ENCODE measurements around the gene SLC25A18.
A peak's percentile ranks its signal among the peaks of the same experiment; 100 is the strongest.

The SLC25A18 gene

GRCh38 chr22:17570851-17571631 lies 7.7 kb downstream of the SLC25A18 start:
- peak; percentile 60 for DNase-seq

GRCh38 chr22:17575151-17575550 lies 11.9 kb downstream of the SLC25A18 start:
- DNase-seq, result no peak

DNA sequence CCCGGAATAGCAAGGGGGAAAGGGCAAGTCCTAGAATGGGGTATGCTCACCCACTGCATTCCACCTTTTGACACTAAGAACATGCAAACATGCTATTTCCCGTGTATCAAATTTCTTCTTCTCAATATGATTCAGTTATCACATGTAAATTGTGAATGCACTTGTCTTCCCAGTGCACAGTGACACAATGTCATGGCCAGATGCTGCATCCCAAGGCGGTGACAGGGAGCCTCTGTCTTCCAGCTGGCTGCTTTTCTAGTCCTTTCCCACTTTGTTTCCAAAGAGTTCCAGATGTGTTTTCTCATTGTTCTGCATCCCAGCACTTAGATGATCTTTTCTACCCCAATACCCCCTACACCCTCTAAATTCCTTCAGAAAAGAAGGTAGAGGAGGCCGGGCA lies 12.4 kb downstream of the SLC25A18 start:
- no peak for DNase-seq

GRCh38 chr22:17576470-17576869 lies 13.2 kb downstream of the SLC25A18 start:
- no peak for DNase-seq

DNA sequence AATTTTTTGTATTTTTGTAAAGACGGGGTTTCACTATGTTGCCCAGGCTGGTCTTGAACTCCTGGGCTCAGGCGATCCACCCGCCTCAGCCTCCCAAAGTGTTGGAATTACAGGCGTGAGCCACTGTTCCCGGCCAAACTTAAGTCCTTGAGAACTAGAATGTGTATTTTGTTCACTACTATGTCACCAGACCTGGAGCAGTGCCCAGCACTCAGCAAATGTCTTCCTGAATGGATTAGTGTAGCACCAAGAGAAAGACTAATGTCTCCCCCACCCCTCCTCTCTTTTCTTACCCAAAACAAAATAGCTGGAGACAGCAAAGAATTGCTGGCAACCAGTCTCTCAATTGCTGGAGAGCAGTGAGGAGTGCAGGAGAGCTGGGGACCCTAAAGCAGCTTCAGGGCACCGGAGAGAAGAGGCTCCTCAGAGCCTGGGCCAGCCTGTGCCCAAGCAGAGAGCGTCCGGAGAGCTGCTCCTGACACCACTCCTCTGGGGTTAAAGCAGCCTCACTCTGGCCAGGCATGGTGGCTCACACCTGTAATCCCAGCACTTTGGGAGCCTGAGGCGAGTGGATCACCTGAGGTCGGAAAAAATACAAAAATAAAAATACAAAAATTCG lies 14.9 kb downstream of the SLC25A18 start:
- DNase-seq, result peak; percentile 13

GRCh38 chr22:17579535-17579981 lies 16.3 kb downstream of the SLC25A18 start:
- no peak for DNase-seq

DNA sequence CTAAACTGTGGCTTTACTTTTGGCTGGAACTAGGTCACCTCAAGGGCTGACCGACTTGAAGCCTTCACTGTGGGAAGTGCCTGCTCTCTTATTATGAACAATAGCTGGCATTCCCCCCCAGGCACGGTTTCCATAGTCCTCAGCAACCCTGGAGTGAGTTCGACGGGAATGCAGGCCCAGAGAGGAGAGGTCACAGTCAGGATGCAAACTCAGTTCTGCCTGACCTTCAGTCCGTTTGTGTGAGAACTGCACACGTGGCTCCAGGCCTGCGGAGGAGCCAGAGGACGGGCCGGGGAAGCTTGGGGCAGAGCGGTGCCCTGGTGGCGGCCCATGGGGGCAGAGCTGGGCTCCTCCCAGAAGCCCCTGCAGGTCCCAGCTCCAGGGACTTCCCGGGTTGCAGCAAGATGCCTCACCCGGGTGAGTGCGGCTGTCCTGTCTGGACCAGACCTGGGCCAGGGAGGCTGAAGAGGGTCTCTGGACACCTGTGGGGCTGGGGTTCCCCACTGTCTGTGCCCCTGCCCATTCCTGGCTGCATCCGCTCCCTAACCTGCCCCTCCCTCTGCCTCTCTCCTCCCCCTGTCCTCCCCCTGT lies 17.2 kb downstream of the SLC25A18 start:
- DNase-seq, result no peak

- no peak for DNase-seq
Measured at GRCh38 chr22:17581056-17581455, 17.8 kb downstream of the SLC25A18 start.

GRCh38 chr22:17581631-17582030 lies 18.3 kb downstream of the SLC25A18 start:
- no peak for DNase-seq

DNA sequence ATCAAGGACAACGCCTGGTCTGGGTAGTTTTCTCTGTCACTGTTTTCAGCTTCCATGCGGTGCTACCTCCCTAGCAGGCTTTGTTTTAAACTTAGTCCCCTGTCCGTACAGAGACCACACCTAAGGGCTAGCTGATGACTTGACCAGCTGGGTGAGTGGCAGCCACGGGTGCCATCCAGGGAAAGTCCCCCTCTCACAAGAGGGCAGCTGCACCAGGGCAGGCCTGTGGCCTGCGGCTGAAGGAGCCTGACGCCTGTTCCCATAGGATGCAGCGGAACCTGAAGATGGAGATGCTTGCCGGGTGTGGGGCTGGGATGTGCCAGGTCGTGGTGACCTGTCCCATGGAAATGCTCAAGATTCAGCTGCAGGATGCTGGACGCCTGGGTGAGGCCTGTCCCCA lies 19.9 kb downstream of the SLC25A18 start:
- no peak for DNase-seq

DNA sequence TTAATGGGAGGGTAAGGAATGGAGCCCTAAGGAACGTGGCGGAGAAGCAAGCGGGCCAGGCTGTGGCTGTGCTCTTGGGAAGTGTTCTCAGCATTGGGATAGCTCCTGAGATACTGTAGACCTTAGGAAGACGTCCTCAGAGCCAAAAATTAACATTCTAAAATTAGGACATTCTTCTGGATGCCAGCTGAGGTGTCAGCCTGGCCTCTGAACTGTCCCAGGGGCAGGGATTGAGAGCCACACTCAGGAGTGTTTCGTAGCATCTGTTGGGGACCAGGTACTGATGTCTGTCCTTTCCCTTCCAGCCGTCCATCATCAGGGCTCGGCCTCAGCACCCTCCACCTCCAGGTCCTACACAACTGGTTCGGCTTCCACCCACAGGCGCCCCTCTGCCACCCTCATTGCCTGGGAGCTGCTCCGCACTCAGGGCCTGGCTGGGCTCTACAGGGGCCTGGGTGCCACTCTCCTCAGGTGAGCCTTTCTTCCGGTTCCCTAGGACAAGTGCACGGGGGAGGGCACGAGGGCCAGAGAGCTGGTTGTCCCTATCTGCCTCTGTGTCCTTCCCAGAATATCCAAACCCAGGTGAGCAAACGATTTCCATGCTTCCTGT lies 23.6 kb downstream of the SLC25A18 start:
- DNase-seq, result no peak

- no peak for DNase-seq
Measured at GRCh38 chr22:17587629-17588028, 24.3 kb downstream of the SLC25A18 start.

GRCh38 chr22:17588606-17589005 lies 25.3 kb downstream of the SLC25A18 start:
- DNase-seq, result no peak

GRCh38 chr22:17589810-17590375 lies 26.6 kb downstream of the SLC25A18 start:
- DNase-seq, result no peak

DNA sequence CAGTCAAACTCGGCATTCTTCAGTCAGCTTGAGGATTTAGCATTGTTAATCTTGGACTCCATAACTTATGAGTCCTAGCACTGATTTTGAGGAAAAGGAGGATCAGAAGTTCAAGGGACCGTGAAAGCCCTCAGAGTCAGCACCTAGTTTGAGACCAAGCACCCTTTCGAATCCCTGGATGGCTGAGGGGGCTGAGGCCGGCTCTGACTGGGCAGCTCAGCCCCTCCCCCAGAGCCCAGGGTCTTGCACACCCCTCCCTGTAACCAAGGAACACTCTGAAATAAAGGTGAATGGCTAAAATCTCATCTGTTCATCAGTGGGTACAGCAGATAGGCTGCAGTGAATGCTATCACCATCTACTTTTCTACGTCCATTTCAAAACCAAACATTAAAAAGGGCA lies 27.3 kb downstream of the SLC25A18 start:
- DNase-seq, result no peak

- no peak for DNase-seq
Measured at GRCh38 chr22:17592201-17592600, 28.9 kb downstream of the SLC25A18 start.

GRCh38 chr22:17596226-17596625 lies 32.9 kb downstream of the SLC25A18 start:
- DNase-seq, result no peak

DNA sequence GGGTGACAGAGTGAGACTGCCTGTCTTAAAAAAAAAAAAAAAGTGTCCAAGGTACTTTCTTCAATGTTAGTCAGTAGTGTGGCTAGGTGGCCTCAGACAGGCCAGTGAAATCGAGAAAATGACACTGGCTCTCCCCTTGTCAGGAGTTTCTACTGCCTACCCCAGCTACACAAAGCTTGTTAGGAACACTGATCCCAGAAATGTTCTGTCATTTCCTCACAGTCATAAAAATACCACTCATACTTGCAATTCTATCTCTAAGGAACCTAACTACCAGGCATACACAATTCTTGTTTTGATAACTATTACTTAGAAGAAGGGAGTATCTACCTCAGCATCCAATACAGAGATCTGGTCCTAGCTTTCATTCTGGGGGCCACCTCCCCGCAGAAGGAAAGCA lies 33.9 kb downstream of the SLC25A18 start:
- DNase-seq, result no peak

DNA sequence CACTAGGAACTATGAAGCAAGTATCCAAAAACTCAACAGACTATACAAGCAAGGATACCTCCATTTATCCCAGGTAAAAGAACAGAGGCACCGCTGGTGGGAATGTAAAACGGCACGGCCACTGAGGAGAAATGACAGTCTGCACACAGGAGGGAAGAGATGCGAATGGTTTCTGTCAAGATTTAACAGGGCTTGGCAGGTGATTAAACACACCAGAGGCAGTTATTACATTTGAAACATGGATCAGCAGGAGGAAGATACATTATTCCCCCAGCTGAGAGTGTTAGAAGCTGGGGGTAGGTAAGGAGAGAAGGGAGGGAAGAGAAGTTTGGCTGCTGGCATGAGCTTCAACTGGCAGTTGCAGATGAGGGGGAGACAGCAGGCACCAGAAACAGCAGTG lies 35.0 kb downstream of the SLC25A18 start:
- no peak for DNase-seq

DNA sequence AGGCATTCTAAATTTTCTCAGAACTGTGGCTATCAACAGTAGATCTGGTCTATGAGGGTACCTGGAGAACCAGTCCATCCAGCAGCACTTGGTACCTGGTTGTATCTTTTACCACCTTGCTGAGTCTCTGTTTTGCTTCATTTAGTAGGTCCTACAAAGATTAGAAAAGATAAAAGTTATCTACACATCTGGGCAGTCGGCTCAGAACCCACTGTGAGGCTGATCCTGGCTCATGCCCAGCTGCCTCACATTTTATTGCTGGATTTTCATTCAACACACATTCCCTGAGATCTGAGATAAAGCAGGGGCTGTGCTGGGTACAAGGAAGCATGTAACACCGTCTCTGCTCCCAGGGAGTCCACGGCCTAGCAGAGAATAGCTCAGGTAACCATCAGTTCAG lies 37.7 kb downstream of the SLC25A18 start:
- DNase-seq, result no peak

DNA sequence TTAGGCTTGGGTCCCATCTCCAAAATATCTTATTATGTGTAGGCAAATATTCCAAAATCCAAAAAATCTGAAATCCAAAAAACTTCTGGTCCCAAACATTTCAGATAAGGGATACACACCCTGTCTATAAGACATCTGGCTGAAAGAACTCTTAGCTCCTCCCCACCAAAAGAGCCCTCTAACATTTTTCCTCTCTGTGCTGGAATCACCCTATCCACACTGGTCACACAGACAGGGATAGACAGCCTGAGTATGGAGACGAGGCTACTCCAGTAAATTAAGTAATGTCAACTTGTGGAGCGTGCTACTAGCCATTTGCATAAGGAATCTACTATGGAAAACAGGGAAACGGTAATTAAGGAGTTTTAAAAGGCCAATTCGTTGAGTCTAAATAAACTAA lies 40.4 kb downstream of the SLC25A18 start:
- DNase-seq, result no peak

DNA sequence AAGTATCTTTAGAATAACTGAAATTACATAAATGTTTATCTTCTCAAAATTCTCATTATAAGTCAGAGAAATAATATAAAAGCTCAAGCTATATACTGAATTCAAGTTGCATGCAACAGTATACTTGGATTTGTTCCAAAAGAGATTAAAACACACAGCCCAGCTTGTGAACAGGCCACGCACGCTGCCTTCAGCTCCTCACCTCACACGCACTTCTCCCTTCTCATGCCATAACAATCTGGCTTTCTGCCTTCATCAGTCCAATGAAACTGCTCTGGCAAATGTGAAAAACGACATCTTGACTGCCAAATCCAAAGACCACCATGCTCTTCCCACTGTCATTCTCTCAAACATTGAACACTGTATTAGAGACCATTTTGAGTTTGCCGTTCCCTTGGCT lies 43.2 kb downstream of the SLC25A18 start:
- no peak for DNase-seq

DNA sequence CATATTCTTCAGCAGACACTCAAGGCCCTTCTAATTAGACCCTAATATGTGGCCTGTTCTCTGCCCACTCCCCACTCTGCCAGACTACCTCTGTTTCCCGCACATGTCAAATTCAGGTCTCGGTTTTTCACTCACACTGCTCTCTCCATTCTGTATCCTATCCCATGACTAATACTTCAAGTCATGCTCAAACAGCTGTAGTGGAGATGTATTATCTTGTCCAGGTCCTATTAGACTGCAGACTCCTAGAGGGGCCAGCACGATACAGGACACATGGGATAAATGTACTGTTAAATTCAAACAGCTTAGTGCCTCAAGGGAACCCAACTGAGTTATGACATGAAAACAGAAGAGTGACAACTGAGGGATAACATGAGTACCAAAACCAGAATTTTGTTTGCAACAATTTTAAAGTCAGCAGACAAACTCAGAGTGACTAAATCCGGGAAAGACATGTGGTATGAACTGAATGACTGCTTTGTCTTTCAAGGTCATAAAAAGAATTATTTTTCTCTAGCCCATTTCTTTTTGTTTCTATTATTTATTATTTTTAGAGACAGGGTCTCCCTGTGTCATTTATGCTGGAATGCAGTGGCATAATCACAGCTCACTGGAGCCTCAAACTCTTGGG lies 44.7 kb downstream of the SLC25A18 start:
- no peak for DNase-seq
